HG02981 (cell line): Measurements from ENCODE around the gene SRP68.

Experiments
- ATAC-seq: cut with Tn5 transposase; IDR thresholded peaks from one replicate; pipeline ENCODE4 v1.9.1; 2021; ENCODE audit warnings: mild to moderate bottlenecking, moderate library complexity; ENCODE audit not compliant: unreplicated experiment

Gene SRP68

GRCh38 chr17:76002100-76002499 lies 70.2 kb downstream of the SRP68 start:
- no peak for ATAC-seq

GRCh38 chr17:76000755-76001521 lies 71.4 kb downstream of the SRP68 start, which contains the start of gene CDK3:
Gene CDK3 (plus strand): TSS chr17:76000855. CDS start chr17:76001426, 571 bp downstream.
- ATAC-seq = no peak

- no peak for ATAC-seq
Observed at GRCh38 chr17:76000016-76000754, 72.1 kb downstream of the SRP68 start.

- ATAC-seq = no peak
Observed at GRCh38 chr17:75998327-75998795, 74.0 kb downstream of the SRP68 start.

GRCh38 chr17:75996665-75997590 lies 75.4 kb downstream of the SRP68 start:
- no peak for ATAC-seq

GRCh38 chr17:75995385-75995925 lies 76.9 kb downstream of the SRP68 start:
- no peak for ATAC-seq

- ATAC-seq = no peak
Observed at GRCh38 chr17:75994802-75995370, 77.4 kb downstream of the SRP68 start.

GRCh38 chr17:75991396-75991795 lies 80.9 kb downstream of the SRP68 start:
- ATAC-seq = no peak
